ENCODE data around the gene CABYR. TPM values are rescaled to one million over a fixed set of nuclear protein-coding genes. Genes with fewer than 3 reads are reported as not detected.
A peak's percentile ranks its signal among the peaks of the same experiment; 100 is the strongest.

CABYR gene
- total and polyA plus RNA-seq, 2 of the 8 experiments (the other 6 are each of a cell fraction or from before 2014, with no cell fraction given): 14.5 to 18.8 TPM

- H3K18ac ChIP-seq (ENCODE audit: extremely low read depth, low read length): no peak overlapping the region
- WGBS, 2 experiments (ENCODE audit: extremely low coverage in 1 of 2, insufficient coverage in 1 of 2, insufficient read length in 1 of 2, insufficient replicate concordance in 2 of 2, low coverage in 1 of 2, low lambda C conversion rate in 2 of 2, missing lambda C conversion rate in 1 of 2): 37% methylated on average over 2 of the region's 2 CpGs; no CpG with 5 or more reads in 1 of the 2 experiments
- CTCF ChIA-PET (ENCODE audit: partially characterized antibody): no interaction called here
- no peaks in the 10 kb centered on the region for H3K27me3 ChIP-seq (replicated peaks in 1 of 4; ENCODE audit: control insufficient read depth in 3 of 4, extremely low read depth in 1 of 4, insufficient read depth in 3 of 4, low read length in 3 of 4)
- H2BK12ac ChIP-seq (ENCODE audit: low read depth, low read length): no peak overlapping the region
- peak; percentile 32 for FAIRE-seq
- no peak overlapping the region for H2BK20ac ChIP-seq (ENCODE audit: low read length)
- no peak overlapping the region for H2BK15ac ChIP-seq (ENCODE audit: low read length)
- no peak overlapping the region for H3K4ac ChIP-seq (replicated peaks; ENCODE audit: insufficient read length, low read depth, low read length)
- peak overlapping the region in 1 of 2 experiments; percentile 15; a peak in 1 of 4 replicates for H3K4me2 ChIP-seq (ENCODE audit: insufficient read depth in 1 of 2, low read depth in 2 of 2, low read length in 2 of 2)
- no peak overlapping the region for H4K5ac ChIP-seq (ENCODE audit: insufficient read length, low read depth, low read length)
- no peak overlapping the region for H3K27ac ChIP-seq (ENCODE audit: low read depth, low read length)
- no peaks in the 10 kb centered on the region for H3K36me3 ChIP-seq (ENCODE audit: control insufficient read depth in 2 of 4, insufficient read depth in 4 of 4, low read length in 3 of 4)
- no peak overlapping the region for H4K91ac ChIP-seq (replicated peaks; ENCODE audit: insufficient read length, low read length)
- H3K23me2 ChIP-seq (ENCODE audit: low read depth, low read length): no peaks in the 10 kb centered on the region
- no peak overlapping the region for H3K56ac ChIP-seq (replicated peaks; ENCODE audit: insufficient read length, low read depth, low read length)
- H4K20me1 ChIP-seq (replicated peaks in 1 of 2; ENCODE audit: control insufficient read depth in 1 of 2, insufficient read depth in 2 of 2, low read length in 2 of 2): no peaks in the 10 kb centered on the region
- H4K8ac ChIP-seq (ENCODE audit: extremely low read depth, insufficient read depth, low read length): no peak overlapping the region
- H3K4me3 ChIP-seq (ENCODE audit: extremely low read depth in 1 of 4, insufficient read depth in 2 of 4, low read depth in 3 of 4, low read length in 4 of 4): no peak overlapping the region
- H3K4me1 ChIP-seq (replicated peaks in 1 of 4; ENCODE audit: control insufficient read depth in 3 of 4, insufficient read depth in 4 of 4, low read length in 3 of 4): peaks cover 0 to 3% (median 0%) of the 10 kb centered on the region in 4 experiments; a peak in 4 of 7 replicates
- H3K14ac ChIP-seq (ENCODE audit: insufficient read length): no peak overlapping the region
- no peak for DNase-seq (ENCODE audit: low read depth in 1 of 2, low spot score in 2 of 2)
- H3K9ac ChIP-seq (replicated peaks in 1 of 4; ENCODE audit: extremely low read depth in 1 of 4, low read depth in 3 of 4, low read length in 3 of 4): no peak overlapping the region
- no peak overlapping the region for H2AK5ac ChIP-seq (ENCODE audit: low read depth, low read length)
- no peak overlapping the region for H3K23ac ChIP-seq (ENCODE audit: insufficient read length)
- H3K79me1 ChIP-seq (ENCODE audit: low read depth, low read length): no peaks in the 10 kb centered on the region; the same call in 1 of the 2 replicates
- POLR2A ChIA-PET (ENCODE audit: partially characterized antibody): interaction anchor here (0.6 kb wide), 1 partner anchor 489 kb away, joined by 3 read pairs; no protein-coding TSS in a partner anchor
- H3K79me2 ChIP-seq (ENCODE audit: control insufficient read depth in 1 of 2, insufficient read depth in 2 of 2, low read length in 2 of 2): peaks cover 0 to 2% of the 10 kb centered on the region in 2 experiments; a peak in 1 of 4 replicates
- H3K9me3 ChIP-seq (ENCODE audit: insufficient read depth in 2 of 2, low read depth in 1 of 2, low read length in 1 of 2): no peaks in the 10 kb centered on the region
- H2BK5ac ChIP-seq (ENCODE audit: low read depth, low read length): no peak overlapping the region
- H2AFZ ChIP-seq (ENCODE audit: low read length): no peak overlapping the region
- no peak overlapping the region for H2BK120ac ChIP-seq (replicated peaks; ENCODE audit: low read depth, low read length)
- TF ChIP-seq ZNF274 (IDR thresholded peaks at IDR 0.05; ENCODE audit: borderline replicate concordance, extremely low read depth, low read length) (no peak), KDM5A (IDR thresholded peaks at IDR 0.05; ENCODE audit: low read length) (no peak), ATF3 (IDR thresholded peaks at IDR 0.05; ENCODE audit: insufficient read depth, low read depth, low read length) (no peak), CEBPB (IDR thresholded peaks at IDR 0.05; ENCODE audit: low read depth, low read length) (peak; percentile 69; the same call in 1 of the 2 replicates)
These were observed 69.6 kb downstream of the CABYR start for GRCh38 chr18:24208270-24209035.

All from H1 (cell line).